Liver (tissue), 9 donors: ENCODE results near the gene MAPK11. TPM values are rescaled to one million over a fixed set of nuclear protein-coding genes. Genes with fewer than 3 reads are reported as not detected.
A peak's percentile ranks its signal among the peaks of the same experiment; 100 is the strongest.

Experiments used
- DNase-seq: peaks from one replicate; pipeline ENCODE4 v3.0.0-alpha.2; 2017; ENCODE audit warnings: low spot score
- H3K27ac ChIP-seq, 2 donors: one replicate each; pipeline ENCODE4 v1.7.0; 2013; ENCODE audit warnings: inconsistent platforms in 2 of 2, low read length in 2 of 2, control low read depth in 1 of 2, low read depth in 1 of 2, mild to moderate bottlenecking in 1 of 2
- H3K27me3 ChIP-seq, 4 donors: one replicate each; pipeline versions ENCODE4 v1.6.1 to v1.7.0; 2013; ENCODE audit warnings: low read length in 3 of 4, inconsistent platforms in 1 of 4, mild to moderate bottlenecking in 1 of 4, moderate library complexity in 1 of 4; ENCODE audit not compliant: control insufficient read depth in 4 of 4, insufficient read depth in 4 of 4
- H3K36me3 ChIP-seq, 4 donors: one replicate each; pipeline versions ENCODE4 v1.6.1 to v1.7.0; 2013; ENCODE audit warnings: low read length in 3 of 4, mild to moderate bottlenecking in 3 of 4, low read depth in 1 of 4, moderate library complexity in 1 of 4; ENCODE audit not compliant: control insufficient read depth in 4 of 4, insufficient read depth in 3 of 4
- H3K4me1 ChIP-seq, 4 donors: one replicate each; pipeline versions ENCODE4 v1.6.1 to v1.7.0; 2013; ENCODE audit warnings: low read length in 3 of 4, mild to moderate bottlenecking in 3 of 4, moderate library complexity in 1 of 4; ENCODE audit not compliant: control insufficient read depth in 4 of 4, insufficient read depth in 4 of 4
- H3K4me3 ChIP-seq, 3 donors: one replicate each; pipeline versions ENCODE4 v1.6.1 to v1.7.0; 2013; ENCODE audit warnings: low read length in 3 of 3, control low read depth in 1 of 3, low read depth in 1 of 3, mild to moderate bottlenecking in 1 of 3
- H3K9ac ChIP-seq, 2 donors: one replicate each; pipeline ENCODE4 v1.7.0; 2013; ENCODE audit warnings: low read length in 2 of 2, mild to moderate bottlenecking in 2 of 2, moderate library complexity in 2 of 2, control low read depth in 1 of 2, low read depth in 1 of 2
- H3K9me3 ChIP-seq, 4 donors: one replicate each; pipeline versions ENCODE4 v1.6.1 to v1.7.0; 2013; ENCODE audit warnings: low read length in 3 of 4; ENCODE audit not compliant: control insufficient read depth in 4 of 4
- ATF3 ChIP-seq: IDR thresholded peaks from 2 replicates; pipeline ENCODE4 v1.6.1; 2016; ENCODE audit warnings: antibody characterized with exemption
- EGR1 ChIP-seq, 2 donors: IDR thresholded peaks; 2 replicates each; pipeline ENCODE4 v1.6.1; 2016 to 2018; ENCODE audit warnings: antibody characterized with exemption in 2 of 2, low read depth in 2 of 2
- FOXA1 ChIP-seq: IDR thresholded peaks from 2 replicates; pipeline ENCODE4 v1.6.1; 2016; ENCODE audit warnings: antibody characterized with exemption
- GABPA ChIP-seq, 2 donors: IDR thresholded peaks in 1 of 2; conservative IDR thresholded peaks in 1 of 2; 2 replicates each; pipeline ENCODE4 v1.6.1; 2016; ENCODE audit warnings: antibody characterized with exemption in 2 of 2, mild to moderate bottlenecking in 1 of 2, moderate library complexity in 1 of 2
- HNF4A ChIP-seq, 2 donors: conservative IDR thresholded peaks; 2 replicates each; pipeline ENCODE4 v1.6.1; 2016; ENCODE audit warnings: antibody characterized with exemption in 2 of 2, mild to moderate bottlenecking in 2 of 2
- HNF4G ChIP-seq: IDR thresholded peaks from 2 replicates; pipeline ENCODE4 v1.6.1; 2016; ENCODE audit warnings: antibody characterized with exemption
- JUND ChIP-seq, 2 donors: IDR thresholded peaks; 2 replicates each; pipeline ENCODE4 v1.6.1; 2016; ENCODE audit warnings: antibody characterized with exemption in 2 of 2
- MAX ChIP-seq: IDR thresholded peaks from 2 replicates; pipeline ENCODE4 v1.6.1; 2016; ENCODE audit warnings: antibody characterized with exemption
- NR2F2 ChIP-seq: IDR thresholded peaks from 2 replicates; pipeline ENCODE4 v1.6.1; 2016; ENCODE audit warnings: antibody characterized with exemption
- RXRA ChIP-seq, 2 donors: IDR thresholded peaks; 2 replicates each; pipeline ENCODE4 v1.6.1; 2017 to 2018; ENCODE audit warnings: antibody characterized with exemption in 2 of 2, mild to moderate bottlenecking in 1 of 2
- TAF1 ChIP-seq: conservative IDR thresholded peaks from 2 replicates; pipeline ENCODE4 v1.6.1; 2016; ENCODE audit warnings: antibody characterized with exemption, mild to moderate bottlenecking
- YY1 ChIP-seq: IDR thresholded peaks from 2 replicates; pipeline ENCODE4 v1.6.1; 2016; ENCODE audit warnings: antibody characterized with exemption, mild to moderate bottlenecking
- WGBS: extraction: QIAGEN DNeasy Blood & Tissue Kit; methylation state at CpG from one replicate; pipeline ENCODE4 v1.1.7; 2013; 5-methylcytosine and 5-hydroxymethylcytosine counted together
- polyA plus RNA-seq, 2 donors: library from polyadenylated mRNA; stranded (reverse) in 1 of 2; unstranded in 1 of 2; fragments of 200-250 nt in 1 of 2; fragments of >200 nt in 1 of 2; fragmentation: Nextera tagmentation in 1 of 2; extraction: Ambion mirVana in 1 of 2; gene quantifications; one replicate each; pipeline versions ENCODE4 v1.2.1 to v1.2.3, GENCODE V29; 2013 to 2015
- total RNA-seq, 2 donors: library from RNA; depleted of rRNA; stranded (reverse); fragments of >200 nt; gene quantifications; one replicate each; pipeline ENCODE4 v1.2.3, GENCODE V29; 2014
- TF ChIP-seq, protein P1 (sequence below): fragments of 150-350 bp; IDR thresholded peaks from 2 replicates; pipeline ENCODE4 v1.5.1; 2017; ENCODE audit warnings: improper control_type of control experiment, low read depth, low read length; ENCODE audit not compliant: missing input control
- TF ChIP-seq, protein P2 (sequence below): IDR thresholded peaks from 2 replicates; pipeline ENCODE4 v1.6.1; 2016; ENCODE audit warnings: antibody characterized with exemption, mild to moderate bottlenecking
- TF ChIP-seq, protein P3 (sequence below): IDR thresholded peaks from 2 replicates; pipeline ENCODE4 v1.6.1; 2016; ENCODE audit warnings: antibody characterized with exemption
- donor health status: healthy.
- donor health status: healthy.
- donor health status: healthy.
- donor health status: healthy.
- donor health status: healthy.

MAPK11 gene
- total and polyA plus RNA-seq, 4 donors = 0.65 to 2.0 (median 1.0) TPM

DNA sequence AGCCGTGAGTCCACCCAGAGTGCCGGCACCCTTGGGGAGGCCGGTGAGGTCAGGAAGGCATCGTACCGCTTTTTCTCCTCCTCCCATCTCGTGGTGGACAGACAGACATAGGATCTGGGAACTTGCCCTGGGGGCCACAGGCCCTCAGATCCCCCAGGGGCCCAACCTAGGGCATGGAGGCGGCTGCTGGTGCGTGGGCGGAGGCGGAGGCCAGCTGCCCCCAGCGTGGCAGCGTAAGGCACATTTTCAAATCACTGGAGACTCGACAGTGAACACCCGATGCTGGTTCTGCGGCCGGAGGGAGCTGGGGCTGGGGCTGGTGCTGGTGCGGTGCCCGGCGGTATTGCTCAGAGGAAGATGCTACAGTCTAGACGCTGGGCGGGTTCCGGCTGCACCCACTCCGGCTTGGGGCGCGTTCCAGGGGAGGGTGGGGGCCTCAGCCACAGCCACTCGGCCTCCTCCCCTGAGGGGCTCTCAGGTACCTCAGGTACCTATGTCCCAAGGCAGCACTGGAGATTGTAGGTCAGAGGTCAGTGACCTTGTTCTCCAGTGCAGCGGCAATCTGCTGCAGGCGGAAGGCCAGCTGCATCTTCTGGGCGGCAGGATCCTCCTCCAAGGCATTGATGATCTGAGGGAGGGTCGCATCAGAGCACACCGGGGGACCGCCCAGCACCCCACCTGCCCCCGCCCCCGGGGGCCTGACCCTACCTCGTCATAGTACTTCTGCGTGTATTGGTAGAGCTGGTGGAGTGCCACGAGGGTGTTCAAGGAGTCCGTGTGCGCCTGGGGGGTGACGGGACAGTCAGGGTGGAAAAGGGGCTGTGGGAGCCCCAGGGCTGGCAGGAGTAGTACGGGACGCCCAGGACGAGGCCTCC is 5.2 kb upstream of the MAPK11 start:
- no peaks in the 10 kb centered on the region for H3K9me3 ChIP-seq
- DNase-seq = no peak
- H3K4me3 ChIP-seq = no peak overlapping the region
- TF ChIP-seq NR2F2 = peak; percentile 33
- TF ChIP-seq FOXA1 = no peak
- TF ChIP-seq, protein P1, sequence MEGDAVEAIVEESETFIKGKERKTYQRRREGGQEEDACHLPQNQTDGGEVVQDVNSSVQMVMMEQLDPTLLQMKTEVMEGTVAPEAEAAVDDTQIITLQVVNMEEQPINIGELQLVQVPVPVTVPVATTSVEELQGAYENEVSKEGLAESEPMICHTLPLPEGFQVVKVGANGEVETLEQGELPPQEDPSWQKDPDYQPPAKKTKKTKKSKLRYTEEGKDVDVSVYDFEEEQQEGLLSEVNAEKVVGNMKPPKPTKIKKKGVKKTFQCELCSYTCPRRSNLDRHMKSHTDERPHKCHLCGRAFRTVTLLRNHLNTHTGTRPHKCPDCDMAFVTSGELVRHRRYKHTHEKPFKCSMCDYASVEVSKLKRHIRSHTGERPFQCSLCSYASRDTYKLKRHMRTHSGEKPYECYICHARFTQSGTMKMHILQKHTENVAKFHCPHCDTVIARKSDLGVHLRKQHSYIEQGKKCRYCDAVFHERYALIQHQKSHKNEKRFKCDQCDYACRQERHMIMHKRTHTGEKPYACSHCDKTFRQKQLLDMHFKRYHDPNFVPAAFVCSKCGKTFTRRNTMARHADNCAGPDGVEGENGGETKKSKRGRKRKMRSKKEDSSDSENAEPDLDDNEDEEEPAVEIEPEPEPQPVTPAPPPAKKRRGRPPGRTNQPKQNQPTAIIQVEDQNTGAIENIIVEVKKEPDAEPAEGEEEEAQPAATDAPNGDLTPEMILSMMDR = peak; percentile 1
- peak in 1 of 2 donors; percentile 29 for TF ChIP-seq RXRA (IDR thresholded peaks at IDR 0.05)
- no peaks in the 10 kb centered on the region for H3K27me3 ChIP-seq
- peaks cover 13 to 19% (median 15%) of the 10 kb centered on the region in 4 donors for H3K4me1 ChIP-seq
- no peak overlapping the region for H3K9ac ChIP-seq
- 85% methylated on average over 43 of the region's 43 CpGs for WGBS
- H3K27ac ChIP-seq = no peak overlapping the region
- peaks cover 14 to 47% (median 27%) of the 10 kb centered on the region in 4 donors for H3K36me3 ChIP-seq

DNA sequence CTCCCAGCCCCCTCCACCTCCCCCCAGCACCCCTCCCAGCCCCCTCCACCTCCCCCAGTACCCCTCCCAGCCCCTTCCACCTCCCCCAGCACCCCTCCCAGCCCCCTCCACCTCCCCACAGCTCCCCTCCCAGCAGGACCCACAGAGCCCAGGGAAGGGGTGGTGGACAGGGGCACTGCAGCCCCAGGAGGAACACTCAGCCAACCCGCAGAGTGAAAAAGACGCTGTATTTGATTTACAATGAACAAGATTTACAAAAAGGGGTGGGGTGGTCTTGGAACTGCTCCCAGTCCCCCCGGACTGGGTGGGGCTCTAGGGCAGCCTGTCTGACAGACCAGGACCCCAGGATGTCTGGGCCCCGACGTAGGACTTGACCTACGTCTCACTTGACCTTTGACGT is 4.6 kb upstream of the MAPK11 start:
- peaks cover 15 to 23% (median 18%) of the 10 kb centered on the region in 4 donors for H3K4me1 ChIP-seq
- peaks cover 10 to 41% (median 23%) of the 10 kb centered on the region in 4 donors for H3K36me3 ChIP-seq
- WGBS = 60% methylated on average over 7 of the region's 7 CpGs
- no peak overlapping the region for H3K4me3 ChIP-seq
- no peaks in the 10 kb centered on the region for H3K9me3 ChIP-seq
- H3K27ac ChIP-seq = no peak overlapping the region
- H3K9ac ChIP-seq = no peak overlapping the region
- H3K27me3 ChIP-seq = no peaks in the 10 kb centered on the region
- no peak for DNase-seq
- TF ChIP-seq TAF1 (no peak), YY1 (no peak), NR2F2 (no peak), RXRA (IDR thresholded peaks at IDR 0.05) (no peak), JUND (IDR thresholded peaks at IDR 0.05) (no peak), ATF3 (no peak), EGR1 (IDR thresholded peaks at IDR 0.05; ENCODE audit: low read depth in 2 of 2) (no peak), HNF4G (no peak), HNF4A (conservative IDR thresholded peaks at IDR 0.05) (no peak), MAX (no peak), FOXA1 (no peak), GABPA (IDR thresholded peaks at IDR 0.05 in 1 of 2, conservative IDR thresholded peaks at IDR 0.05 in 1 of 2) (no peak)
- TF ChIP-seq, protein P2, sequence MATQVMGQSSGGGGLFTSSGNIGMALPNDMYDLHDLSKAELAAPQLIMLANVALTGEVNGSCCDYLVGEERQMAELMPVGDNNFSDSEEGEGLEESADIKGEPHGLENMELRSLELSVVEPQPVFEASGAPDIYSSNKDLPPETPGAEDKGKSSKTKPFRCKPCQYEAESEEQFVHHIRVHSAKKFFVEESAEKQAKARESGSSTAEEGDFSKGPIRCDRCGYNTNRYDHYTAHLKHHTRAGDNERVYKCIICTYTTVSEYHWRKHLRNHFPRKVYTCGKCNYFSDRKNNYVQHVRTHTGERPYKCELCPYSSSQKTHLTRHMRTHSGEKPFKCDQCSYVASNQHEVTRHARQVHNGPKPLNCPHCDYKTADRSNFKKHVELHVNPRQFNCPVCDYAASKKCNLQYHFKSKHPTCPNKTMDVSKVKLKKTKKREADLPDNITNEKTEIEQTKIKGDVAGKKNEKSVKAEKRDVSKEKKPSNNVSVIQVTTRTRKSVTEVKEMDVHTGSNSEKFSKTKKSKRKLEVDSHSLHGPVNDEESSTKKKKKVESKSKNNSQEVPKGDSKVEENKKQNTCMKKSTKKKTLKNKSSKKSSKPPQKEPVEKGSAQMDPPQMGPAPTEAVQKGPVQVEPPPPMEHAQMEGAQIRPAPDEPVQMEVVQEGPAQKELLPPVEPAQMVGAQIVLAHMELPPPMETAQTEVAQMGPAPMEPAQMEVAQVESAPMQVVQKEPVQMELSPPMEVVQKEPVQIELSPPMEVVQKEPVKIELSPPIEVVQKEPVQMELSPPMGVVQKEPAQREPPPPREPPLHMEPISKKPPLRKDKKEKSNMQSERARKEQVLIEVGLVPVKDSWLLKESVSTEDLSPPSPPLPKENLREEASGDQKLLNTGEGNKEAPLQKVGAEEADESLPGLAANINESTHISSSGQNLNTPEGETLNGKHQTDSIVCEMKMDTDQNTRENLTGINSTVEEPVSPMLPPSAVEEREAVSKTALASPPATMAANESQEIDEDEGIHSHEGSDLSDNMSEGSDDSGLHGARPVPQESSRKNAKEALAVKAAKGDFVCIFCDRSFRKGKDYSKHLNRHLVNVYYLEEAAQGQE = no peak
- TF ChIP-seq, protein P3, sequence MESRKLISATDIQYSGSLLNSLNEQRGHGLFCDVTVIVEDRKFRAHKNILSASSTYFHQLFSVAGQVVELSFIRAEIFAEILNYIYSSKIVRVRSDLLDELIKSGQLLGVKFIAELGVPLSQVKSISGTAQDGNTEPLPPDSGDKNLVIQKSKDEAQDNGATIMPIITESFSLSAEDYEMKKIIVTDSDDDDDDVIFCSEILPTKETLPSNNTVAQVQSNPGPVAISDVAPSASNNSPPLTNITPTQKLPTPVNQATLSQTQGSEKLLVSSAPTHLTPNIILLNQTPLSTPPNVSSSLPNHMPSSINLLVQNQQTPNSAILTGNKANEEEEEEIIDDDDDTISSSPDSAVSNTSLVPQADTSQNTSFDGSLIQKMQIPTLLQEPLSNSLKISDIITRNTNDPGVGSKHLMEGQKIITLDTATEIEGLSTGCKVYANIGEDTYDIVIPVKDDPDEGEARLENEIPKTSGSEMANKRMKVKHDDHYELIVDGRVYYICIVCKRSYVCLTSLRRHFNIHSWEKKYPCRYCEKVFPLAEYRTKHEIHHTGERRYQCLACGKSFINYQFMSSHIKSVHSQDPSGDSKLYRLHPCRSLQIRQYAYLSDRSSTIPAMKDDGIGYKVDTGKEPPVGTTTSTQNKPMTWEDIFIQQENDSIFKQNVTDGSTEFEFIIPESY = no peak
- TF ChIP-seq, protein P1 = no peak
